ENCODE measurements around the gene DAGLA.

Gene DAGLA

DNA sequence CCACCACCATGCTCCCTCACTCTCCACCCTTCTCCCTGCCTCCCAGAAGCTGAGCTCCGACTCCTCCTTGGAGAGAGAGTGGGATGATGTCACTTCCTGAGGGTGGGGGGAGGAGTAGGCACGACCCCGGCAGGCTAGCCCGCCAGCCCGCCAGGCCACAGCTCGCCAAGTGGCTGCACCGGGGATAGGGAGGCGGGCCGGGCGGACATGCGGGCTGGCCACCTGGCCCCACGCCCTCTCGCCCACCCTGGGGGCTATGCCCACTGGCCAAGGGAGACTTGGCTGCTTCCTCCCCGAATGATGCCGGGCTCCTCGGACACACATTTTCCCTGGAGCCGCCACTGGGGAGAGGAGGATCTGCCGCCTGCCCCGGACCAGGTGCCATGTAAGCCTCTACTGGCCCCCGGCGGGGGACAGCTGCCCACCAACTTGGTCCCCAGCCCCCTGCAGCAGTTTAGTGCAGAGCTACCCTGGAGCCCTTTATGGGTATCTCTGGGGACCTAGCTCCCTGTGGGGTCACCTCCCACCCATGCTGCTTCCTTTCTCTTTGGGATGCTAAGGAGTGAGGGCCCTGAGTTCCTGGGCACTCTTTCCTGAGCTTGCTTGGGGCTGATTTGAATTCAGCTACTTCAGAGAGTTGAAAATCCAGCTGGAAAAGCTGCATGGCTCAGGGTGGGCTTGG, 38.6 kb downstream of the DAGLA start:
- Histone ChIP-seq H3K9ac (ENCODE audit: low read length) (no peak overlapping the region), H3K9me3 (ENCODE audit: insufficient read depth, low read length) (no peaks in the 10 kb centered on the region), H3F3A (ENCODE audit: insufficient read depth) (no peaks in the 10 kb centered on the region), H3K36me3 (ENCODE audit: low read length) (no peaks in the 10 kb centered on the region), H4K20me1 (ENCODE audit: low read depth, low read length) (no peaks in the 10 kb centered on the region), H3K79me2 (ENCODE audit: insufficient read depth, low read length) (no peaks in the 10 kb centered on the region), H3K4me3 (ENCODE audit: insufficient read depth, low read length, poor library complexity, severe bottlenecking) (no peak overlapping the region), H3K27me3 (ENCODE audit: low read length) (no peaks in the 10 kb centered on the region), H3K9me2 (replicated peaks; ENCODE audit: insufficient read depth, low read length) (no peaks in the 10 kb centered on the region), H2AFZ (ENCODE audit: low read depth, low read length, severe bottlenecking) (no peak overlapping the region), H3K4me2 (ENCODE audit: low read depth, low read length, poor library complexity, severe bottlenecking) (no peak overlapping the region), H3K27ac (ENCODE audit: low read depth, low read length) (no peak overlapping the region)
- TF ChIP-seq, protein P1, sequence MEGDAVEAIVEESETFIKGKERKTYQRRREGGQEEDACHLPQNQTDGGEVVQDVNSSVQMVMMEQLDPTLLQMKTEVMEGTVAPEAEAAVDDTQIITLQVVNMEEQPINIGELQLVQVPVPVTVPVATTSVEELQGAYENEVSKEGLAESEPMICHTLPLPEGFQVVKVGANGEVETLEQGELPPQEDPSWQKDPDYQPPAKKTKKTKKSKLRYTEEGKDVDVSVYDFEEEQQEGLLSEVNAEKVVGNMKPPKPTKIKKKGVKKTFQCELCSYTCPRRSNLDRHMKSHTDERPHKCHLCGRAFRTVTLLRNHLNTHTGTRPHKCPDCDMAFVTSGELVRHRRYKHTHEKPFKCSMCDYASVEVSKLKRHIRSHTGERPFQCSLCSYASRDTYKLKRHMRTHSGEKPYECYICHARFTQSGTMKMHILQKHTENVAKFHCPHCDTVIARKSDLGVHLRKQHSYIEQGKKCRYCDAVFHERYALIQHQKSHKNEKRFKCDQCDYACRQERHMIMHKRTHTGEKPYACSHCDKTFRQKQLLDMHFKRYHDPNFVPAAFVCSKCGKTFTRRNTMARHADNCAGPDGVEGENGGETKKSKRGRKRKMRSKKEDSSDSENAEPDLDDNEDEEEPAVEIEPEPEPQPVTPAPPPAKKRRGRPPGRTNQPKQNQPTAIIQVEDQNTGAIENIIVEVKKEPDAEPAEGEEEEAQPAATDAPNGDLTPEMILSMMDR (IDR thresholded peaks at IDR 0.05; ENCODE audit: insufficient read depth, low read length, poor library complexity, severe bottlenecking): no peak
- TF ChIP-seq EZH2phosphoT487 (conservative IDR thresholded peaks at IDR 0.05; ENCODE audit: low read length): no peak

- H3F3A ChIP-seq (ENCODE audit: insufficient read depth): no peaks in the 10 kb centered on the region
- no peaks in the 10 kb centered on the region for H3K9me3 ChIP-seq (ENCODE audit: insufficient read depth, low read length)
- TF ChIP-seq, protein P1 (IDR thresholded peaks at IDR 0.05; ENCODE audit: insufficient read depth, low read length, poor library complexity, severe bottlenecking): no peak
- TF ChIP-seq EZH2phosphoT487 (conservative IDR thresholded peaks at IDR 0.05; ENCODE audit: low read length): no peak
- H3K4me3 ChIP-seq (ENCODE audit: insufficient read depth, low read length, poor library complexity, severe bottlenecking): no peak overlapping the region
- no peaks in the 10 kb centered on the region for H4K20me1 ChIP-seq (ENCODE audit: low read depth, low read length)
- no peaks in the 10 kb centered on the region for H3K27me3 ChIP-seq (ENCODE audit: low read length)
- no peak overlapping the region for H3K4me2 ChIP-seq (ENCODE audit: low read depth, low read length, poor library complexity, severe bottlenecking)
- no peaks in the 10 kb centered on the region for H3K36me3 ChIP-seq (ENCODE audit: low read length)
- H3K9me2 ChIP-seq (replicated peaks; ENCODE audit: insufficient read depth, low read length): no peaks in the 10 kb centered on the region
- H3K9ac ChIP-seq (ENCODE audit: low read length): no peak overlapping the region
- no peak overlapping the region for H2AFZ ChIP-seq (ENCODE audit: low read depth, low read length, severe bottlenecking)
- no peaks in the 10 kb centered on the region for H3K79me2 ChIP-seq (ENCODE audit: insufficient read depth, low read length)
- no peak overlapping the region for H3K27ac ChIP-seq (ENCODE audit: low read depth, low read length)
Observed at GRCh38 chr11:61719978-61720377, 39.8 kb downstream of the DAGLA start.

- H3K27ac ChIP-seq (ENCODE audit: low read depth, low read length): no peak overlapping the region
- TF ChIP-seq EZH2phosphoT487 (conservative IDR thresholded peaks at IDR 0.05; ENCODE audit: low read length): no peak
- TF ChIP-seq, protein P1 (IDR thresholded peaks at IDR 0.05; ENCODE audit: insufficient read depth, low read length, poor library complexity, severe bottlenecking): no peak
- H3K27me3 ChIP-seq (ENCODE audit: low read length): no peaks in the 10 kb centered on the region
- no peaks in the 10 kb centered on the region for H3K36me3 ChIP-seq (ENCODE audit: low read length)
- H3K79me2 ChIP-seq (ENCODE audit: insufficient read depth, low read length): no peaks in the 10 kb centered on the region
- no peaks in the 10 kb centered on the region for H4K20me1 ChIP-seq (ENCODE audit: low read depth, low read length)
- H3K9me2 ChIP-seq (replicated peaks; ENCODE audit: insufficient read depth, low read length): no peaks in the 10 kb centered on the region
- no peaks in the 10 kb centered on the region for H3F3A ChIP-seq (ENCODE audit: insufficient read depth)
- H2AFZ ChIP-seq (ENCODE audit: low read depth, low read length, severe bottlenecking): no peak overlapping the region
- H3K4me3 ChIP-seq (ENCODE audit: insufficient read depth, low read length, poor library complexity, severe bottlenecking): no peak overlapping the region
- no peaks in the 10 kb centered on the region for H3K9me3 ChIP-seq (ENCODE audit: insufficient read depth, low read length)
- no peak overlapping the region for H3K9ac ChIP-seq (ENCODE audit: low read length)
- no peak overlapping the region for H3K4me2 ChIP-seq (ENCODE audit: low read depth, low read length, poor library complexity, severe bottlenecking)
Observed at GRCh38 chr11:61720597-61720996, 40.4 kb downstream of the DAGLA start.

All from SU-DHL-6 (cell line).